Measurements from ENCODE around the gene ELN.
"Not testable (repeated sequence)": the region's sequence is repeated elsewhere in the genome, so short reads cannot be mapped to it uniquely, and the experiment has no call there.

Gene ELN

GRCh38 chr7:74010407-74010806 is 17.6 kb upstream of the ELN start:
- H3K36me3 ChIP-seq (ENCODE audit: control insufficient read depth in 5 of 5, insufficient read depth in 5 of 5, low read length in 5 of 5) = no peaks in the 10 kb centered on the region
- no peak overlapping the region for H3K9ac ChIP-seq (ENCODE audit: low read length in 5 of 5)
- H3K4me3 ChIP-seq (ENCODE audit: low read depth in 1 of 5, low read length in 5 of 5) = no peak overlapping the region
- no peaks in the 10 kb centered on the region for H3K27me3 ChIP-seq (ENCODE audit: control insufficient read depth in 5 of 5, insufficient read depth in 4 of 5, low read length in 5 of 5)
- H3K27ac ChIP-seq (ENCODE audit: low read depth, low read length) = no peak overlapping the region
- peaks cover 1 to 43% (median 33%) of the 10 kb centered on the region in 5 donors for H3K4me1 ChIP-seq (ENCODE audit: control insufficient read depth in 5 of 5, insufficient read depth in 5 of 5, low read length in 5 of 5)
- no peaks in the 10 kb centered on the region for H3K9me3 ChIP-seq (ENCODE audit: control insufficient read depth in 5 of 5, low read length in 5 of 5)

GRCh38 chr7:74011421-74011820 is 16.6 kb upstream of the ELN start:
- H3K27me3 ChIP-seq (ENCODE audit: control insufficient read depth in 5 of 5, insufficient read depth in 4 of 5, low read length in 5 of 5); H3K4me3 ChIP-seq (ENCODE audit: low read depth in 1 of 5, low read length in 5 of 5); H3K27ac ChIP-seq (ENCODE audit: low read depth, low read length); H3K9ac ChIP-seq (ENCODE audit: low read length in 5 of 5); H3K9me3 ChIP-seq (ENCODE audit: control insufficient read depth in 5 of 5, low read length in 5 of 5); H3K36me3 ChIP-seq (ENCODE audit: control insufficient read depth in 5 of 5, insufficient read depth in 5 of 5, low read length in 5 of 5): not testable (repeated sequence)
- H3K4me1 ChIP-seq (ENCODE audit: control insufficient read depth in 5 of 5, insufficient read depth in 5 of 5, low read length in 5 of 5) = peaks cover under 1 to 40% (median 31%) of the 10 kb centered on the region in 5 donors

GRCh38 chr7:74012842-74013249 is 15.1 kb upstream of the ELN start:
- H3K36me3 ChIP-seq (ENCODE audit: control insufficient read depth in 5 of 5, insufficient read depth in 5 of 5, low read length in 5 of 5) = no peaks in the 10 kb centered on the region
- H3K4me1 ChIP-seq (ENCODE audit: control insufficient read depth in 5 of 5, insufficient read depth in 5 of 5, low read length in 5 of 5) = peaks cover 0 to 32% (median 23%) of the 10 kb centered on the region in 5 donors
- no peak overlapping the region for H3K9ac ChIP-seq (ENCODE audit: low read length in 5 of 5)
- H3K27ac ChIP-seq (ENCODE audit: low read depth, low read length) = no peak overlapping the region
- no peaks in the 10 kb centered on the region for H3K27me3 ChIP-seq (ENCODE audit: control insufficient read depth in 5 of 5, insufficient read depth in 4 of 5, low read length in 5 of 5)
- H3K4me3 ChIP-seq (ENCODE audit: low read depth in 1 of 5, low read length in 5 of 5) = no peak overlapping the region
- no peaks in the 10 kb centered on the region for H3K9me3 ChIP-seq (ENCODE audit: control insufficient read depth in 5 of 5, low read length in 5 of 5)

- Histone ChIP-seq H3K4me3 (ENCODE audit: low read depth in 1 of 5, low read length in 5 of 5) (no peak overlapping the region), H3K36me3 (ENCODE audit: control insufficient read depth in 5 of 5, insufficient read depth in 5 of 5, low read length in 5 of 5) (no peaks in the 10 kb centered on the region), H3K4me1 (ENCODE audit: control insufficient read depth in 5 of 5, insufficient read depth in 5 of 5, low read length in 5 of 5) (peaks cover 0 to 32% (median 23%) of the 10 kb centered on the region in 5 donors), H3K27ac (ENCODE audit: low read depth, low read length) (no peak overlapping the region), H3K9me3 (ENCODE audit: control insufficient read depth in 5 of 5, low read length in 5 of 5) (no peaks in the 10 kb centered on the region), H3K9ac (ENCODE audit: low read length in 5 of 5) (no peak overlapping the region), H3K27me3 (ENCODE audit: control insufficient read depth in 5 of 5, insufficient read depth in 4 of 5, low read length in 5 of 5) (no peaks in the 10 kb centered on the region)
Measured at GRCh38 chr7:74013539-74014272, 14.3 kb upstream of the ELN start.

GRCh38 chr7:74014931-74015330 is 13.0 kb upstream of the ELN start:
- H3K4me3 ChIP-seq (ENCODE audit: low read depth in 1 of 5, low read length in 5 of 5) = no peak overlapping the region
- H3K9me3 ChIP-seq (ENCODE audit: control insufficient read depth in 5 of 5, low read length in 5 of 5) = no peaks in the 10 kb centered on the region
- H3K36me3 ChIP-seq (ENCODE audit: control insufficient read depth in 5 of 5, insufficient read depth in 5 of 5, low read length in 5 of 5) = no peaks in the 10 kb centered on the region
- H3K4me1 ChIP-seq (ENCODE audit: control insufficient read depth in 5 of 5, insufficient read depth in 5 of 5, low read length in 5 of 5) = peaks cover 0 to 26% (median 17%) of the 10 kb centered on the region in 5 donors
- H3K27ac ChIP-seq (ENCODE audit: low read depth, low read length) = no peak overlapping the region
- H3K9ac ChIP-seq (ENCODE audit: low read length in 5 of 5) = no peak overlapping the region
- no peaks in the 10 kb centered on the region for H3K27me3 ChIP-seq (ENCODE audit: control insufficient read depth in 5 of 5, insufficient read depth in 4 of 5, low read length in 5 of 5)

GRCh38 chr7:74015670-74016069 is 12.3 kb upstream of the ELN start:
- H3K27me3 ChIP-seq (ENCODE audit: control insufficient read depth in 5 of 5, insufficient read depth in 4 of 5, low read length in 5 of 5) = no peaks in the 10 kb centered on the region
- no peak overlapping the region for H3K4me3 ChIP-seq (ENCODE audit: low read depth in 1 of 5, low read length in 5 of 5)
- no peaks in the 10 kb centered on the region for H3K36me3 ChIP-seq (ENCODE audit: control insufficient read depth in 5 of 5, insufficient read depth in 5 of 5, low read length in 5 of 5)
- no peak overlapping the region for H3K27ac ChIP-seq (ENCODE audit: low read depth, low read length)
- H3K9ac ChIP-seq (ENCODE audit: low read length in 5 of 5) = no peak overlapping the region
- H3K4me1 ChIP-seq (ENCODE audit: control insufficient read depth in 5 of 5, insufficient read depth in 5 of 5, low read length in 5 of 5) = peaks cover 0 to 19% (median 11%) of the 10 kb centered on the region in 5 donors
- H3K9me3 ChIP-seq (ENCODE audit: control insufficient read depth in 5 of 5, low read length in 5 of 5) = no peaks in the 10 kb centered on the region

GRCh38 chr7:74017125-74017524 is 10.8 kb upstream of the ELN start:
- Histone ChIP-seq H3K36me3 (ENCODE audit: control insufficient read depth in 5 of 5, insufficient read depth in 5 of 5, low read length in 5 of 5) (no peaks in the 10 kb centered on the region), H3K27ac (ENCODE audit: low read depth, low read length) (no peak overlapping the region)

GRCh38 chr7:74018246-74018895 is 9.6 kb upstream of the ELN start:
- Histone ChIP-seq H3K4me3 (ENCODE audit: low read depth in 1 of 5, low read length in 5 of 5) (no peak overlapping the region), H3K27ac (ENCODE audit: low read depth, low read length) (no peak overlapping the region), H3K4me1 (ENCODE audit: control insufficient read depth in 5 of 5, insufficient read depth in 5 of 5, low read length in 5 of 5) (peaks cover 0 to 24% (median 19%) of the 10 kb centered on the region in 5 donors), H3K27me3 (ENCODE audit: control insufficient read depth in 5 of 5, insufficient read depth in 4 of 5, low read length in 5 of 5) (no peaks in the 10 kb centered on the region), H3K36me3 (ENCODE audit: control insufficient read depth in 5 of 5, insufficient read depth in 5 of 5, low read length in 5 of 5) (no peaks in the 10 kb centered on the region), H3K9ac (ENCODE audit: low read length in 5 of 5) (no peak overlapping the region), H3K9me3 (ENCODE audit: control insufficient read depth in 5 of 5, low read length in 5 of 5) (no peaks in the 10 kb centered on the region)

More at GRCh38 chr7:74017125-74017524, 10.8 kb upstream of the ELN start:
- H3K9ac ChIP-seq (ENCODE audit: low read length in 5 of 5) = no peak overlapping the region
- no peak overlapping the region for H3K4me3 ChIP-seq (ENCODE audit: low read depth in 1 of 5, low read length in 5 of 5)
- peaks cover 0 to 16% (median 9%) of the 10 kb centered on the region in 5 donors for H3K4me1 ChIP-seq (ENCODE audit: control insufficient read depth in 5 of 5, insufficient read depth in 5 of 5, low read length in 5 of 5)
- H3K9me3 ChIP-seq (ENCODE audit: control insufficient read depth in 5 of 5, low read length in 5 of 5) = no peaks in the 10 kb centered on the region
- H3K27me3 ChIP-seq (ENCODE audit: control insufficient read depth in 5 of 5, insufficient read depth in 4 of 5, low read length in 5 of 5) = no peaks in the 10 kb centered on the region

- H3K27ac ChIP-seq (ENCODE audit: low read depth, low read length) = no peak overlapping the region
- no peak overlapping the region for H3K4me3 ChIP-seq (ENCODE audit: low read depth in 1 of 5, low read length in 5 of 5)
- no peaks in the 10 kb centered on the region for H3K9me3 ChIP-seq (ENCODE audit: control insufficient read depth in 5 of 5, low read length in 5 of 5)
Measured at GRCh38 chr7:74019149-74019548, 8.8 kb upstream of the ELN start.

GRCh38 chr7:74020390-74020789 is 7.6 kb upstream of the ELN start:
- Histone ChIP-seq H3K36me3 (ENCODE audit: control insufficient read depth in 5 of 5, insufficient read depth in 5 of 5, low read length in 5 of 5) (no peaks in the 10 kb centered on the region), H3K4me1 (ENCODE audit: control insufficient read depth in 5 of 5, insufficient read depth in 5 of 5, low read length in 5 of 5) (peaks cover 0 to 19% (median 17%) of the 10 kb centered on the region in 5 donors), H3K9me3 (ENCODE audit: control insufficient read depth in 5 of 5, low read length in 5 of 5) (no peaks in the 10 kb centered on the region), H3K27me3 (ENCODE audit: control insufficient read depth in 5 of 5, insufficient read depth in 4 of 5, low read length in 5 of 5) (peaks cover 0 to 8% (median 4%) of the 10 kb centered on the region in 5 donors), H3K9ac (ENCODE audit: low read length in 5 of 5) (no peak overlapping the region), H3K4me3 (ENCODE audit: low read depth in 1 of 5, low read length in 5 of 5) (no peak overlapping the region), H3K27ac (ENCODE audit: low read depth, low read length) (no peak overlapping the region)

More at GRCh38 chr7:74019149-74019548, 8.8 kb upstream of the ELN start:
- peaks cover 0 to 22% (median 19%) of the 10 kb centered on the region in 5 donors for H3K4me1 ChIP-seq (ENCODE audit: control insufficient read depth in 5 of 5, insufficient read depth in 5 of 5, low read length in 5 of 5)
- H3K27me3 ChIP-seq (ENCODE audit: control insufficient read depth in 5 of 5, insufficient read depth in 4 of 5, low read length in 5 of 5) = peaks cover 0 to 5% (median 0%) of the 10 kb centered on the region in 5 donors
- H3K9ac ChIP-seq (ENCODE audit: low read length in 5 of 5) = no peak overlapping the region
- no peaks in the 10 kb centered on the region for H3K36me3 ChIP-seq (ENCODE audit: control insufficient read depth in 5 of 5, insufficient read depth in 5 of 5, low read length in 5 of 5)
